GM12878 (cell line): ENCODE data around the gene CDK4. TPM values are rescaled to one million over a fixed set of nuclear protein-coding genes. Genes with fewer than 3 reads are reported as not detected.

Experiments
- ATAC-seq: fragments of 200-7000 bp; cut with Tn5 transposase; 3 replicates; pipeline ENCODE4 v1.9.1; 2020; ENCODE audit warnings: mild to moderate bottlenecking, moderate library complexity
- BruUV-seq: library from RNA; stranded (reverse); fragments of 400-500 nt; replicated peaks from 2 replicates; lab custom pipeline; 2021; lab: Mats Ljungman, UMichigan
- CTCF ChIA-PET: fragments of 300-600 bp; sonication (Branson Sonifier 250); formaldehyde crosslinking; extraction: SDS; loops from one replicate; lab custom pipeline; 2021; ENCODE audit warnings: inconsistent platforms; lab: Yijun Ruan, JAX
- POLR2A ChIA-PET: fragments of 350-600 bp; formaldehyde crosslinking; extraction: SDS; loops from one replicate; lab custom pipeline; 2021; ENCODE audit warnings: inconsistent platforms; lab: Charles Lee
- RAD21 ChIA-PET: fragments of 300-600 bp; sonication (Branson Sonifier 250); formaldehyde crosslinking; loops from one replicate; lab custom pipeline; 2023; ENCODE audit warnings: antibody characterized with exemption; ENCODE audit not compliant: unreplicated experiment; lab: Charles Lee
- SMC1A ChIA-PET: fragments of 300-600 bp; sonication (Branson Sonifier 250); formaldehyde crosslinking; loops from one replicate; lab custom pipeline; 2023; ENCODE audit not compliant: unreplicated experiment, uncharacterized antibody; lab: Charles Lee
- DNase-seq: peaks from one replicate; pipeline ENCODE4 v3.0.0-alpha.2; 2011; ENCODE audit warnings: low read depth, low spot score
- FAIRE-seq: peaks from 3 replicates; lab custom pipeline; 2011; peaks lifted over from hg19 to GRCh38; lab: Jason Lieb, UNC
- H2AFZ ChIP-seq: 2 replicates; pipeline ENCODE4 v1.6.0; 2011; ENCODE audit warnings: low read depth, low read length, control low read depth; ENCODE audit not compliant: control insufficient read depth
- H3K27ac ChIP-seq: 2 replicates; pipeline ENCODE4 v1.5.1; 2011; ENCODE audit warnings: control low read depth; ENCODE audit not compliant: control insufficient read depth, insufficient read depth
- H3K27me3 ChIP-seq, 2 experiments: replicated peaks in 1 of 2; 2 replicates each; pipeline versions ENCODE4 v1.6.0 to v1.6.1; 2011; ENCODE audit warnings: low read length in 1 of 2; ENCODE audit not compliant: control insufficient read depth in 2 of 2, insufficient read depth in 2 of 2
- H3K36me3 ChIP-seq, 2 experiments: 2 replicates each; pipeline ENCODE4 v1.5.1; 2011; ENCODE audit warnings: low read length in 1 of 2; ENCODE audit not compliant: control insufficient read depth in 2 of 2, insufficient read depth in 2 of 2
- H3K4me1 ChIP-seq: 2 replicates; pipeline ENCODE4 v1.6.1; 2011; ENCODE audit warnings: mild to moderate bottlenecking, low read length, moderate library complexity, mixed read lengths; ENCODE audit not compliant: control insufficient read depth, insufficient read depth
- H3K4me2 ChIP-seq: 2 replicates; pipeline ENCODE4 v1.6.0; 2011; ENCODE audit warnings: control low read depth; ENCODE audit not compliant: control insufficient read depth, insufficient read depth
- H3K4me3 ChIP-seq: fragments of 200-600 bp; sonication (generic); 2 replicates; pipeline ENCODE4 v1.5.1; 2016
- H3K79me2 ChIP-seq: 2 replicates; pipeline ENCODE4 v1.6.0; 2011; ENCODE audit warnings: low read length; ENCODE audit not compliant: control insufficient read depth, insufficient read depth
- H3K9ac ChIP-seq: 2 replicates; pipeline ENCODE4 v1.8.0; 2011; ENCODE audit warnings: low read length, control low read depth, mixed read lengths; ENCODE audit not compliant: control insufficient read depth, insufficient read depth
- H3K9me3 ChIP-seq: replicated peaks from 3 replicates; pipeline ENCODE4 v1.5.1; 2011; ENCODE audit warnings: mild to moderate bottlenecking, low read length; ENCODE audit not compliant: control insufficient read depth, insufficient read depth
- H4K20me1 ChIP-seq: 2 replicates; pipeline ENCODE4 v1.6.0; 2011; ENCODE audit not compliant: control insufficient read depth, insufficient read depth
- CUX1 ChIP-seq: IDR thresholded peaks from 2 replicates; pipeline ENCODE4 v1.6.1; 2012; ENCODE audit warnings: improper control_type of control experiment, low read depth, low read length; ENCODE audit not compliant: insufficient replicate concordance
- MYC ChIP-seq: IDR thresholded peaks from 2 replicates; pipeline ENCODE4 v1.6.1; 2011; ENCODE audit warnings: mild to moderate bottlenecking, low read length, moderate library complexity, inconsistent platforms; ENCODE audit not compliant: insufficient read depth, insufficient replicate concordance, insufficient read length, severe bottlenecking
- NR2C1 ChIP-seq: fragments of 450-650 bp; IDR thresholded peaks from 2 replicates; pipeline ENCODE4 v1.6.1; 2017; ENCODE audit warnings: antibody characterized with exemption, mild to moderate bottlenecking, moderate library complexity
- POLR2A ChIP-seq: IDR thresholded peaks from 2 replicates; pipeline ENCODE4 v1.6.1; 2011; ENCODE audit warnings: low read depth, mild to moderate bottlenecking, low read length
- POU2F2 ChIP-seq: IDR thresholded peaks from 3 replicates; pipeline ENCODE4 v1.6.1; 2011; ENCODE audit warnings: low read depth, mild to moderate bottlenecking, low read length, borderline replicate concordance
- SREBF1 ChIP-seq: IDR thresholded peaks from 2 replicates; pipeline ENCODE4 v1.6.1; 2012; ENCODE audit warnings: mild to moderate bottlenecking, low read length
- ZNF217 ChIP-seq: fragments of 450-650 bp; IDR thresholded peaks from 2 replicates; pipeline ENCODE4 v1.6.1; 2017; ENCODE audit warnings: antibody characterized with exemption, mild to moderate bottlenecking
- WGBS: methylation state at CpG from one replicate; pipeline ENCODE4 v1.1.6; 2016; ENCODE audit warnings: low lambda C conversion rate; ENCODE audit not compliant: insufficient replicate concordance, insufficient coverage; ENCODE audit errors: missing lambda C conversion rate; 5-methylcytosine and 5-hydroxymethylcytosine counted together
- in situ Hi-C: fragments of 300-500 bp; cut with MboI; formaldehyde crosslinking; loops from 9 replicates; pipeline ENCODE4 v1.14.3; 2018; ENCODE audit warnings: mixed read lengths
- intact Hi-C: fragments of 100-400 bp; cut with micrococcal nuclease; formaldehyde crosslinking; loops from one replicate; pipeline ENCODE4 v1.14.2; 2022; ENCODE audit not compliant: unreplicated experiment
- polyA plus RNA-seq, 11 experiments: library from polyadenylated mRNA; depleted of rRNA in 4 of 11; unstranded in 6 of 11; stranded (reverse) in 5 of 11; fragments of >200 nt; fragmentation: Nextera tagmentation in 4 of 11; fragmentation: Illumina TruSeq in 1 of 11; extraction: Ambion mirVana in 4 of 11; extraction: Trizol in 1 of 11; gene quantifications; 1 replicate in 1 of 11; 2 replicates in 10 of 11; pipeline versions ENCODE4 v1.2.1 to v1.2.3, GENCODE V29; 2011 to 2016; ENCODE audit warnings: inconsistent platforms in 2 of 11, missing spikeins in 2 of 11, low read depth in 1 of 11
- total RNA-seq, 4 experiments: library from RNA; depleted of rRNA in 3 of 4; stranded (reverse); fragments of >200 nt in 3 of 4; fragmentation: Illumina TruSeq in 1 of 4; extraction: Trizol in 1 of 4; gene quantifications; 2 replicates each; pipeline versions ENCODE4 v1.2.1 to v1.2.3, GENCODE V29; 2013 to 2021

Gene CDK4
- total and polyA plus RNA-seq, 10 of the 15 experiments (the other 5 are each of a cell fraction or from before 2014, with no cell fraction given), result 26.1 to 385 (median 221) TPM

GRCh38 chr12:57726884-57727757, 25.0 kb downstream of the CDK4 start:
- no peak overlapping the region for H3K4me3 ChIP-seq
- H3K79me2 ChIP-seq, result no peaks in the 10 kb centered on the region
- ChIA-PET SMC1A (no interaction called here), RAD21 (no interaction called here), POLR2A (no interaction called here), CTCF (no interaction called here)
- H3K27me3 ChIP-seq, result no peaks in the 10 kb centered on the region
- no peak overlapping the region for H3K27ac ChIP-seq
- peaks cover 7 to 8% of the 10 kb centered on the region in 2 experiments; a peak in 3 of 4 replicates for H3K36me3 ChIP-seq
- intact Hi-C loops, result no loop called here
- no peak overlapping the region for H2AFZ ChIP-seq
- H3K4me2 ChIP-seq, result no peak overlapping the region
- no TSS peak for BruUV-seq
- ATAC-seq (no peak), DNase-seq (no peak), FAIRE-seq (no peak)
- H4K20me1 ChIP-seq, result no peaks in the 10 kb centered on the region
- 0 out of 2 replicates have a peak, but pooled peaks have one; percentile 5 for TF ChIP-seq POLR2A
- TF ChIP-seq NR2C1, result no peak
- 98% methylated on average over 70 of the region's 76 CpGs for WGBS
- H3K9me3 ChIP-seq, result no peaks in the 10 kb centered on the region
- in situ Hi-C loops, result no loop called here
- no peaks in the 10 kb centered on the region for H3K4me1 ChIP-seq
- H3K9ac ChIP-seq, result no peak overlapping the region

GRCh38 chr12:57726151-57726883, 25.8 kb downstream of the CDK4 start:
- no peak overlapping the region for H3K4me2 ChIP-seq
- ChIA-PET RAD21 (no interaction called here), SMC1A (no interaction called here), CTCF (interaction anchor here (1.6 kb wide), 1 partner anchor 16 kb away, joined by 5 read pairs; no protein-coding TSS in a partner anchor), POLR2A (no interaction called here)
- DNase-seq (no peak), FAIRE-seq (no peak), ATAC-seq (no peak)
- H2AFZ ChIP-seq, result no peak overlapping the region
- no peaks in the 10 kb centered on the region for H4K20me1 ChIP-seq
- no peak overlapping the region for H3K9ac ChIP-seq
- intact Hi-C loops (no loop called here), in situ Hi-C loops (no loop called here)
- WGBS, result 99% methylated on average over 58 of the region's 79 CpGs
- H3K9me3 ChIP-seq, result no peaks in the 10 kb centered on the region
- no peaks in the 10 kb centered on the region for H3K79me2 ChIP-seq
- H3K27ac ChIP-seq, result no peak overlapping the region
- no peaks in the 10 kb centered on the region for H3K27me3 ChIP-seq
- no TSS peak for BruUV-seq
- H3K4me3 ChIP-seq, result no peak overlapping the region
- H3K4me1 ChIP-seq, result no peaks in the 10 kb centered on the region
- peaks cover 8 to 10% of the 10 kb centered on the region in 2 experiments; a peak in 3 of 4 replicates for H3K36me3 ChIP-seq
- TF ChIP-seq ZNF217 (no peak), CUX1 (no peak), MYC (no peak), POU2F2 (no peak), SREBF1 (no peak)
